Keratinocyte (primary cell): ENCODE results near the gene TNNI3. TPM values are rescaled to one million over a fixed set of nuclear protein-coding genes. Genes with fewer than 3 reads are reported as not detected.

Source experiments
- DNase-seq: peaks from one replicate; pipeline ENCODE4 v3.0.0-alpha.2; 2011; ENCODE audit warnings: low read depth, missing footprints, low spot score
- FAIRE-seq: peaks from 2 replicates; lab custom pipeline; 2011; peaks lifted over from hg19 to GRCh38; lab: Jason Lieb, UNC
- H2AFZ ChIP-seq: 2 replicates; pipeline ENCODE4 v1.6.0; 2012; ENCODE audit warnings: low read length, control low read depth, inconsistent platforms; ENCODE audit not compliant: control insufficient read depth
- H3K27ac ChIP-seq: 2 replicates; pipeline ENCODE4 v1.5.1; 2011; ENCODE audit warnings: low read length; ENCODE audit not compliant: control insufficient read depth, insufficient read depth
- H3K27me3 ChIP-seq: 3 replicates; pipeline ENCODE4 v1.6.0; 2011; ENCODE audit warnings: low read length; ENCODE audit not compliant: control insufficient read depth, insufficient read depth; ENCODE audit errors: extremely low read depth
- H3K36me3 ChIP-seq, 2 experiments: 2 replicates in 1 of 2; 3 replicates in 1 of 2; pipeline ENCODE4 v1.5.1; 2011; ENCODE audit warnings: low read length in 2 of 2, mild to moderate bottlenecking in 1 of 2; ENCODE audit not compliant: control insufficient read depth in 2 of 2, insufficient read depth in 2 of 2; ENCODE audit errors: extremely low read depth in 1 of 2
- H3K4me1 ChIP-seq: 3 replicates; pipeline ENCODE4 v1.5.1; 2011; ENCODE audit warnings: low read length; ENCODE audit not compliant: control insufficient read depth, insufficient read depth; ENCODE audit errors: extremely low read depth
- H3K4me2 ChIP-seq: 3 replicates; pipeline ENCODE4 v1.6.0; 2011; ENCODE audit warnings: low read depth, low read length; ENCODE audit not compliant: control insufficient read depth, insufficient read depth; ENCODE audit errors: extremely low read depth
- H3K4me3 ChIP-seq, 3 experiments: fragments of 200-600 bp in 1 of 3; sonication (generic) in 1 of 3; 2 replicates in 2 of 3; 3 replicates in 1 of 3; pipeline ENCODE4 v1.5.1; 2011 to 2016; ENCODE audit warnings: low read length in 3 of 3, mild to moderate bottlenecking in 3 of 3, control low read depth in 2 of 3, inconsistent platforms in 1 of 3, low read depth in 1 of 3, mixed read lengths in 1 of 3, mixed run types in 1 of 3, moderate library complexity in 1 of 3; ENCODE audit not compliant: control insufficient read depth in 2 of 3, insufficient read depth in 2 of 3; ENCODE audit errors: extremely low read depth in 1 of 3
- H3K79me2 ChIP-seq: 2 replicates; pipeline ENCODE4 v1.6.0; 2012; ENCODE audit warnings: low read length; ENCODE audit not compliant: control insufficient read depth, insufficient read depth
- H3K9ac ChIP-seq: 3 replicates; pipeline ENCODE4 v1.6.0; 2011; ENCODE audit warnings: low read length; ENCODE audit not compliant: control insufficient read depth, insufficient read depth; ENCODE audit errors: extremely low read depth
- H3K9me1 ChIP-seq: 3 replicates; pipeline ENCODE4 v1.6.0; 2011; ENCODE audit warnings: low read length; ENCODE audit not compliant: control insufficient read depth, insufficient read depth; ENCODE audit errors: extremely low read depth
- H3K9me3 ChIP-seq: 2 replicates; pipeline ENCODE4 v1.5.1; 2012; ENCODE audit warnings: low read depth, low read length; ENCODE audit not compliant: control insufficient read depth
- H4K20me1 ChIP-seq: 3 replicates; pipeline ENCODE4 v1.6.0; 2011; ENCODE audit warnings: low read length; ENCODE audit not compliant: control insufficient read depth, insufficient read depth; ENCODE audit errors: extremely low read depth
- EZH2 ChIP-seq: IDR thresholded peaks from one replicate; pipeline ENCODE4 v1.6.1; 2012; ENCODE audit warnings: inconsistent platforms, mild to moderate bottlenecking, low read length, moderate library complexity
- dilution Hi-C: fragments of 300-500 bp; cut with MboI; formaldehyde crosslinking; loops from one replicate; pipeline ENCODE4 v1.7.0; 2020; ENCODE audit warnings: low sequenced_read_pairs; ENCODE audit not compliant: extremely low pct_ligation_motif_present
- polyA plus RNA-seq, 5 experiments: library from polyadenylated mRNA; depleted of rRNA in 3 of 5; stranded (reverse) in 3 of 5; stranded (forward) in 1 of 5; unstranded in 1 of 5; fragments of >200 nt; gene quantifications; 1 replicate in 1 of 5; 2 replicates in 3 of 5; 3 replicates in 1 of 5; pipeline versions ENCODE4 v1.2.1 to v1.2.3, GENCODE V29; 2011 to 2012; ENCODE audit warnings: missing spikeins in 2 of 5, low read depth in 1 of 5, low replicate concordance in 1 of 5
- small RNA-seq, 3 experiments: library from RNA; depleted of rRNA; stranded (forward); fragments of <200 nt; gene quantifications; one replicate each; pipeline ENCODE3, GENCODE V24; 2012; ENCODE audit warnings: low read depth in 3 of 3, low replicate concordance in 1 of 3; ENCODE audit not compliant: insufficient read length in 3 of 3
- TF ChIP-seq, protein P1 (sequence below), 3 experiments: IDR thresholded peaks in 1 of 3; conservative IDR thresholded peaks in 1 of 3; optimal IDR thresholded peaks in 1 of 3; 2 replicates in 2 of 3; 3 replicates in 1 of 3; pipeline versions ENCODE3 to v1.5.1; 2011; ENCODE audit warnings: low read length in 3 of 3, mild to moderate bottlenecking in 3 of 3, moderate library complexity in 2 of 3, control low read depth in 1 of 3, inconsistent platforms in 1 of 3; ENCODE audit not compliant: insufficient read depth in 2 of 3; ENCODE audit errors: extremely low read depth in 1 of 3

TNNI3 gene
- polyA plus RNA-seq, 1 donor (not counting 4 experiments of a cell fraction or from before 2014, with no cell fraction given): 4.1 TPM

DNA sequence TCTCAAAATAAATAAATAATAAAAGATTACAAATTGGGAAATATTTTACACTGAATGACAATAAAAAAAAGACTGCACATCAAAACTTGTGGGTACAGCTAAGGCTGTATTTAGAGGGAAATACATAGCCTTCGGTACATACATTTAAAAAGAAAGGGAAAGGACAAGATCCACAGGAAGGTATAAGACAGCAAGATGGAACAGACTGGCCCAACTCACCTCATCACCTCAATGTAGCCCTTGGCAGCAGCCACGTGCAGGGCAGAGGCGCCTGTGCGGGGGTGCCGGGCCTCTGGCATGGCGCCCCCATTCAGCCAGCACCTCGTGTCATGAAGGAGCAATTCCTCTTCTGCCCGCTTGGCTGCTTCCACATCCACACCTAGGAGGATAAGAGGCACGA is 54.3 kb downstream of the TNNI3 start:
- DNase-seq (no peak), FAIRE-seq (no peak)
- Histone ChIP-seq H3K4me2 (no peak overlapping the region), H3K4me3 (no peak overlapping the region), H3K36me3 (peaks cover 3 to 27% of the 10 kb centered on the region in 2 experiments), H3K9me3 (no peaks in the 10 kb centered on the region), H3K9me1 (no peaks in the 10 kb centered on the region), H3K9ac (no peak overlapping the region), H3K27me3 (no peaks in the 10 kb centered on the region), H3K27ac (no peak overlapping the region), H2AFZ (no peak overlapping the region), H3K79me2 (peaks cover 8% of the 10 kb centered on the region), H3K4me1 (no peaks in the 10 kb centered on the region), H4K20me1 (peaks cover 7% of the 10 kb centered on the region)
- TF ChIP-seq, protein P1, sequence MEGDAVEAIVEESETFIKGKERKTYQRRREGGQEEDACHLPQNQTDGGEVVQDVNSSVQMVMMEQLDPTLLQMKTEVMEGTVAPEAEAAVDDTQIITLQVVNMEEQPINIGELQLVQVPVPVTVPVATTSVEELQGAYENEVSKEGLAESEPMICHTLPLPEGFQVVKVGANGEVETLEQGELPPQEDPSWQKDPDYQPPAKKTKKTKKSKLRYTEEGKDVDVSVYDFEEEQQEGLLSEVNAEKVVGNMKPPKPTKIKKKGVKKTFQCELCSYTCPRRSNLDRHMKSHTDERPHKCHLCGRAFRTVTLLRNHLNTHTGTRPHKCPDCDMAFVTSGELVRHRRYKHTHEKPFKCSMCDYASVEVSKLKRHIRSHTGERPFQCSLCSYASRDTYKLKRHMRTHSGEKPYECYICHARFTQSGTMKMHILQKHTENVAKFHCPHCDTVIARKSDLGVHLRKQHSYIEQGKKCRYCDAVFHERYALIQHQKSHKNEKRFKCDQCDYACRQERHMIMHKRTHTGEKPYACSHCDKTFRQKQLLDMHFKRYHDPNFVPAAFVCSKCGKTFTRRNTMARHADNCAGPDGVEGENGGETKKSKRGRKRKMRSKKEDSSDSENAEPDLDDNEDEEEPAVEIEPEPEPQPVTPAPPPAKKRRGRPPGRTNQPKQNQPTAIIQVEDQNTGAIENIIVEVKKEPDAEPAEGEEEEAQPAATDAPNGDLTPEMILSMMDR (optimal IDR thresholded peaks at IDR 0.05 in 1 of 3, IDR thresholded peaks at IDR 0.05 in 1 of 3, conservative IDR thresholded peaks at IDR 0.05 in 1 of 3; ENCODE audit: extremely low read depth in 1 of 3, insufficient read depth in 2 of 3, low read length in 3 of 3): no peak
- no peak for TF ChIP-seq EZH2
- dilution Hi-C loops: no loop called here

Small RNAs within 50 kb of the gene (small RNA-seq; reads per million reads assigned to genes)
- gene MIR7975: 0 reads per million in 3 experiments
- 0 reads per million in 3 experiments for gene RF01210

Other genes with a start within 250 kb of the TNNI3 start
- 0.03 TPM in 1 of 3 replicates, not detected in the others for gene NLRP7, start 210.2 kb downstream of the TNNI3 start, polyA plus RNA-seq
- 56.7 to 57.6 TPM (median 56.7 TPM) in 3 replicates for gene NLRP2, start 191.4 kb downstream of the TNNI3 start, polyA plus RNA-seq
- gene GP6, start 119.5 kb downstream of the TNNI3 start, polyA plus RNA-seq: 0.04 to 0.09 TPM in 2 of 3 replicates, not detected in the other
- gene RDH13, start 94.6 kb downstream of the TNNI3 start, polyA plus RNA-seq: 10.6 to 16.3 TPM (median 11.9 TPM) in 3 replicates
- 20.1 to 37.3 TPM (median 26.0 TPM) in 3 replicates for gene EPS8L1, start 81.9 kb downstream of the TNNI3 start, polyA plus RNA-seq
- gene PPP1R12C, start 40.1 kb downstream of the TNNI3 start, polyA plus RNA-seq: 22.9 to 41.2 TPM (median 24.7 TPM) in 3 replicates
- gene TNNT1, start 8.5 kb downstream of the TNNI3 start, polyA plus RNA-seq: 89.7 to 113 TPM (median 99.6 TPM) in 3 replicates
- gene DNAAF3, start 8.9 kb upstream of the TNNI3 start, polyA plus RNA-seq: 8.5 to 14.3 TPM (median 12.9 TPM) in 3 replicates
- 0.05 to 0.39 TPM (median 0.33 TPM) in 3 replicates for gene SYT5, start 22.6 kb upstream of the TNNI3 start, polyA plus RNA-seq
- gene PTPRH, start 51.8 kb upstream of the TNNI3 start, polyA plus RNA-seq: 0.06 to 0.17 TPM (median 0.09 TPM) in 3 replicates
- 0.60 to 0.88 TPM (median 0.68 TPM) in 3 replicates for gene TMEM86B, start 71.0 kb upstream of the TNNI3 start, polyA plus RNA-seq
- gene PPP6R1, start 101.3 kb upstream of the TNNI3 start, polyA plus RNA-seq: 26.7 to 49.7 TPM (median 27.5 TPM) in 3 replicates
- gene HSPBP1, start 122.4 kb upstream of the TNNI3 start, polyA plus RNA-seq: 20.2 to 26.7 TPM (median 24.7 TPM) in 3 replicates
- 0.46 to 1.1 TPM (median 0.98 TPM) in 3 replicates for gene BRSK1, start 126.3 kb upstream of the TNNI3 start, polyA plus RNA-seq
- gene TMEM150B, start 167.6 kb upstream of the TNNI3 start, polyA plus RNA-seq: not detected in 3 replicates
- 4.3 to 7.4 TPM (median 6.5 TPM) in 3 replicates for gene KMT5C, start 182.1 kb upstream of the TNNI3 start, polyA plus RNA-seq
- 1.4 to 6.5 TPM (median 1.7 TPM) in 3 replicates for gene COX6B2, start 197.0 kb upstream of the TNNI3 start, polyA plus RNA-seq
- gene GARIN5B, start 205.5 kb upstream of the TNNI3 start, polyA plus RNA-seq: not detected in 3 replicates
- gene IL11, start 212.7 kb upstream of the TNNI3 start, polyA plus RNA-seq: 1.6 to 5.1 TPM (median 2.2 TPM) in 3 replicates
- 0.19 TPM in 1 of 3 replicates, not detected in the others for gene TMEM190, start 219.1 kb upstream of the TNNI3 start, polyA plus RNA-seq
- 0.23 to 0.31 TPM (median 0.24 TPM) in 3 replicates for gene TMEM238, start 226.6 kb upstream of the TNNI3 start, polyA plus RNA-seq
- gene RPL28, start 228.2 kb upstream of the TNNI3 start, polyA plus RNA-seq: 282 to 1,011 TPM (median 432 TPM) in 3 replicates